B cell (primary cell): ENCODE results near the gene RNF183. TPM values are rescaled to one million over a fixed set of nuclear protein-coding genes. Genes with fewer than 3 reads are reported as not detected.
A peak's percentile ranks its signal among the peaks of the same experiment; 100 is the strongest.

Experiments
- ATAC-seq: fragments of 200-7000 bp; cut with Tn5 transposase; one replicate; pipeline ENCODE4 v1.10.0; 2021; ENCODE audit warnings: low read depth, mild to moderate bottlenecking, moderate number of reproducible peaks, moderate library complexity
- CTCF ChIA-PET: fragments of 350-600 bp; sonication (Branson Sonifier 250); formaldehyde crosslinking; loops from one replicate; lab custom pipeline; 2021; ENCODE audit warnings: antibody characterized with exemption, inconsistent platforms; lab: Charles Lee
- POLR2A ChIA-PET: fragments of 350-600 bp; sonication (Branson Sonifier 250); formaldehyde crosslinking; loops from one replicate; lab custom pipeline; 2021; ENCODE audit warnings: antibody characterized with exemption; lab: Charles Lee
- DNase-seq: peaks from one replicate; pipeline ENCODE4 v3.0.0; 2013
- H2AFZ ChIP-seq: 2 replicates; pipeline ENCODE4 v1.6.1; 2012; ENCODE audit warnings: mild to moderate bottlenecking, low read depth, low read length; ENCODE audit not compliant: insufficient read depth, poor library complexity, severe bottlenecking
- H3K27ac ChIP-seq, 2 donors: 1 replicate in 1 of 2; 2 replicates in 1 of 2; pipeline ENCODE4 v1.5.1; 2012 to 2013; ENCODE audit warnings: low read length in 2 of 2, mild to moderate bottlenecking in 2 of 2, moderate library complexity in 1 of 2
- H3K27me3 ChIP-seq, 4 experiments: fragments of 200-600 bp in 1 of 4; sonication (generic) in 1 of 4; replicated peaks in 1 of 4; 1 replicate in 2 of 4; 2 replicates in 2 of 4; pipeline versions ENCODE4 v1.6.1 to v1.7.0; 2013 to 2016; ENCODE audit warnings: low read length in 3 of 4, mild to moderate bottlenecking in 2 of 4, mixed read lengths in 1 of 4, moderate library complexity in 1 of 4; ENCODE audit not compliant: insufficient read depth in 4 of 4, control insufficient read depth in 3 of 4; ENCODE audit errors: control extremely low read depth in 1 of 4
- H3K36me3 ChIP-seq, 2 experiments: replicated peaks in 1 of 2; 1 replicate in 1 of 2; 2 replicates in 1 of 2; pipeline versions ENCODE4 v1.6.1 to v1.7.1; 2013; ENCODE audit warnings: low read length in 1 of 2; ENCODE audit not compliant: insufficient read depth in 2 of 2, control insufficient read depth in 1 of 2; ENCODE audit errors: control extremely low read depth in 1 of 2, extremely low read depth in 1 of 2
- H3K4me1 ChIP-seq, 2 donors: fragments of 200-600 bp in 1 of 2; sonication (generic) in 1 of 2; 1 replicate in 1 of 2; 2 replicates in 1 of 2; pipeline versions ENCODE4 v1.5.1 to v1.6.1; 2013 to 2017; ENCODE audit warnings: low read length in 2 of 2; ENCODE audit not compliant: control insufficient read depth in 2 of 2, insufficient read depth in 2 of 2
- H3K4me2 ChIP-seq: replicated peaks from 2 replicates; pipeline ENCODE3; 2012; ENCODE audit warnings: mild to moderate bottlenecking, low read depth, low read length; ENCODE audit not compliant: poor library complexity, severe bottlenecking
- H3K4me3 ChIP-seq, 5 experiments: fragments of 200-600 bp in 1 of 5; sonication (generic) in 1 of 5; 1 replicate in 3 of 5; 2 replicates in 2 of 5; pipeline versions ENCODE4 v1.5.1 to v1.7.0; 2011 to 2016; ENCODE audit warnings: low read length in 4 of 5, mild to moderate bottlenecking in 4 of 5, low read depth in 2 of 5, control low read depth in 1 of 5, moderate library complexity in 1 of 5; ENCODE audit not compliant: insufficient read depth in 1 of 5; ENCODE audit errors: control extremely low read depth in 1 of 5, extremely low read depth in 1 of 5
- H3K79me2 ChIP-seq: fragments of 200-600 bp; sonication (generic); one replicate; pipeline ENCODE4 v1.6.0; 2016; ENCODE audit warnings: low read length; ENCODE audit not compliant: control insufficient read depth, insufficient read depth
- H3K9ac ChIP-seq: fragments of 200-600 bp; sonication (generic); 2 replicates; pipeline ENCODE4 v1.6.1; 2017; ENCODE audit warnings: mild to moderate bottlenecking, low read length, moderate library complexity
- H3K9me3 ChIP-seq, 3 donors: one replicate each; pipeline versions ENCODE4 v1.6.1 to v1.7.1; 2013; ENCODE audit warnings: low read length in 2 of 3; ENCODE audit not compliant: control insufficient read depth in 2 of 3, insufficient read depth in 1 of 3; ENCODE audit errors: control extremely low read depth in 1 of 3
- H4K20me1 ChIP-seq: 2 replicates; pipeline ENCODE4 v1.6.0; 2012; ENCODE audit warnings: mild to moderate bottlenecking, low read length; ENCODE audit not compliant: insufficient read depth, control insufficient read depth, poor library complexity, severe bottlenecking
- H3K27ac Mint-ChIP-seq: one replicate; pipeline ENCODE4 v1.8.0; 2021; ENCODE audit warnings: mixed read lengths
- H3K27me3 Mint-ChIP-seq: one replicate; pipeline ENCODE4 v1.8.0; 2021; ENCODE audit warnings: mixed read lengths
- H3K4me1 Mint-ChIP-seq: one replicate; pipeline ENCODE4 v1.8.0; 2021; ENCODE audit warnings: mixed read lengths
- H3K4me3 Mint-ChIP-seq: one replicate; pipeline ENCODE4 v1.8.0; 2021; ENCODE audit warnings: mixed read lengths
- H3K9me3 Mint-ChIP-seq: one replicate; pipeline ENCODE4 v1.8.0; 2022; ENCODE audit warnings: mixed read lengths; ENCODE audit not compliant: insufficient read depth
- CTCF ChIP-seq: fragments of 200-600 bp; IDR thresholded peaks from one replicate; pipeline ENCODE4 v1.8.0; 2022; ENCODE audit warnings: antibody characterized with exemption, mild to moderate bottlenecking
- EZH2 ChIP-seq: IDR thresholded peaks from 2 replicates; pipeline ENCODE4 v1.6.1; 2012; ENCODE audit warnings: borderline replicate concordance, low read depth, mild to moderate bottlenecking, moderate library complexity, low read length; ENCODE audit not compliant: insufficient read depth, poor library complexity, severe bottlenecking
- WGBS: methylation state at CpG from one replicate; pipeline ENCODE4 v1.1.5; 2013; ENCODE audit warnings: missing lambda C conversion rate; ENCODE audit not compliant: insufficient coverage; 5-methylcytosine and 5-hydroxymethylcytosine counted together
- intact Hi-C: fragments of 100-400 bp; cut with micrococcal nuclease; formaldehyde crosslinking; loops from one replicate; pipeline ENCODE4 v1.10.0; 2022
- polyA plus RNA-seq: library from polyadenylated mRNA; depleted of rRNA; stranded (reverse); fragments of >200 nt; gene quantifications from 2 replicates; pipeline ENCODE4 v1.2.3, GENCODE V29; 2012
- total RNA-seq, 2 donors: library from RNA; stranded (reverse); fragments of 120-200 nt in 1 of 2; gene quantifications; 1 replicate in 1 of 2; 2 replicates in 1 of 2; pipeline versions ENCODE4 v1.2.3 to v1.2.4, GENCODE V29; 2013 to 2022

RNF183 gene
- total and polyA plus RNA-seq, 2 donors (not counting 1 experiment from before 2014, with no cell fraction given) = 0.04 TPM; not detected in 1

GRCh38 chr9:113309204-113309813, 6.1 kb upstream of the RNF183 start:
- H3K36me3 ChIP-seq = no peaks in the 10 kb centered on the region
- H3K79me2 ChIP-seq = no peaks in the 10 kb centered on the region
- no peaks in the 10 kb centered on the region for H3K9me3 Mint-ChIP-seq
- ATAC-seq (no peak), DNase-seq (peak; percentile 39)
- H3K27ac ChIP-seq = no peak overlapping the region
- no peaks in the 10 kb centered on the region for H3K9me3 ChIP-seq
- no peak overlapping the region for H3K9ac ChIP-seq
- WGBS = no CpG with 5 or more reads among the region's 2 CpGs
- peaks cover 4% of the 10 kb centered on the region for H3K27me3 Mint-ChIP-seq
- no peak overlapping the region for H3K27ac Mint-ChIP-seq
- H4K20me1 ChIP-seq = no peaks in the 10 kb centered on the region
- CTCF ChIA-PET = interaction anchor here (0.6 to 5.4 kb wide), 9 partner anchors 9 to 1842 kb away, joined by 3 to 34 read pairs (median 3); partner anchors contain the start of genes C9orf43 and POLE3
- H3K4me3 Mint-ChIP-seq = no peak overlapping the region
- intact Hi-C loops = loop anchor here (1.0 kb wide), 2 partner anchors 98 to 273 kb away; no protein-coding TSS in a partner anchor
- no peak overlapping the region for H2AFZ ChIP-seq
- no peaks in the 10 kb centered on the region for H3K27me3 ChIP-seq
- no peaks in the 10 kb centered on the region for H3K4me1 Mint-ChIP-seq
- H3K4me1 ChIP-seq = no peaks in the 10 kb centered on the region
- no peak overlapping the region for H3K4me2 ChIP-seq
- POLR2A ChIA-PET = no interaction called here
- H3K4me3 ChIP-seq = no peak overlapping the region
- no peak for TF ChIP-seq EZH2
- TF ChIP-seq CTCF = peak; percentile 67

GRCh38 chr9:113307396-113307975, 4.3 kb upstream of the RNF183 start:
- Histone ChIP-seq H3K36me3 (no peaks in the 10 kb centered on the region), H3K27ac (no peak overlapping the region), H3K79me2 (no peaks in the 10 kb centered on the region), H3K9ac (no peak overlapping the region), H3K27me3 (no peaks in the 10 kb centered on the region), H3K9me3 (no peaks in the 10 kb centered on the region), H3K4me2 (no peak overlapping the region), H2AFZ (no peak overlapping the region), H3K4me3 (no peak overlapping the region), H4K20me1 (no peaks in the 10 kb centered on the region), H3K4me1 (no peaks in the 10 kb centered on the region)
- DNase-seq (no peak), ATAC-seq (no peak)
- POLR2A ChIA-PET = no interaction called here
- CTCF ChIA-PET = interaction anchor here (1.1 to 5.4 kb wide), 3 partner anchors 99 to 351 kb away, joined by 4 to 34 read pairs (median 21); no protein-coding TSS in a partner anchor
- Mint-ChIP-seq H3K9me3 (no peaks in the 10 kb centered on the region), H3K27ac (no peak overlapping the region), H3K4me1 (no peaks in the 10 kb centered on the region), H3K27me3 (peaks cover 12% of the 10 kb centered on the region), H3K4me3 (no peak overlapping the region)
- 85% methylated on average over 2 of the region's 8 CpGs for WGBS
- no peak for TF ChIP-seq CTCF
- intact Hi-C loops = no loop called here
